GM18951 (cell line): Measurements from ENCODE around the gene DNM3.

ENCODE experiments used
- POLR2A ChIP-seq: IDR thresholded peaks from 4 replicates; pipeline ENCODE4 v1.6.1; 2011; ENCODE audit warnings: mild to moderate bottlenecking; ENCODE audit not compliant: insufficient read length, insufficient read depth; ENCODE audit errors: extremely low read depth
- in situ Hi-C: fragments of 300-500 bp; cut with MboI; formaldehyde crosslinking; loops from one replicate; pipeline ENCODE4 v1.12.0; 2022; ENCODE audit warnings: low sequenced_read_pairs, mixed read lengths, inconsistent platforms; ENCODE audit not compliant: unreplicated experiment

Gene DNM3

DNA sequence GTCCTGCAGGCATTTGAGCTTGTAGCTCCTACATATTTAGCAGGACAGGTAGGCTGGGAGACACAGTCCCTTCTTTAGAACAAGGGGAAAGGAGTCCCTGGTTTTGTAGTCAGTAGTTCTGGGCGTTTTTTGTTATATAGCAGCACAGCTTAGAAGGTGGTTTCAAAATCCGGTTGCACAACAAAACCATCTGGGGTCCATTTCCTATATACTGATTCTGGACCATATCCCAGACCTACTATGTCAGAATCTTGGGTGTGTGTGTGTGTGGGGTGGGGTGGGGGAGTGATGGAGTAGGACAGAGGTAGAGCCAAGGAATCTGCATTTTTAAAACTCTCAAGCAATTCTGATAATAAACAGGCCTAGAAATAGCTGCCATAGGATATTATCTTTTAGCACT lies 38.3 kb upstream of the DNM3 start:
- in situ Hi-C loops: loop anchor here (10.0 to 25.0 kb wide), 2 partner anchors 182 to 609 kb away; partner anchors contain the start of gene C1orf105
- no peak for TF ChIP-seq POLR2A

DNA sequence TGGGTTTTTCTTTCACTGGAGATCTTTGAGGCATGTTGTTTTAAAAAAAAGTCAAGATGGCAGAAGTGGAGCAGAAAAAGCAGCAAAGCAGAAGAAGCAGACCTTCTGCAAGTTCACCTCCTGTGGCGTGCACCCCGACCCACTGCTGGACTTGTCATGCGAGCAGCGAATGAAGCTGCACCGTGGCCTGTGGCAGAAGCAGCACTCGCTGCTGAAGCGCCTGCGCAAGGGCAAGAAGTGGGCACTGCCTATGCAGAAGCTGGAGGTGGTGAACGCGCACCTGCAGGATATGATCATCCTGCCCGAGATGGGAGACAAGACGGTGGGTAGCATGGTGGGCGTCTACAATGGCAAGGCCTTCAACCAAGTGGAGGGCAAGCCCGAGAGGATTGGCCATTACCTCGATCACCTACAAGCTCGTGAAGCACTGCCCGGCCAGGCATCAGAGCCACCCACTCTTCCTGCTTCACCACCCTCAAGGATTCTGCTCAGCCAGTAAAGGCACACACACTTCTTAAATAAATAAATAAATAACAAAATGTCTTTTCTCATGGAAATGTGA lies 37.8 kb upstream of the DNM3 start:
- TF ChIP-seq POLR2A: no peak
- in situ Hi-C loops: loop anchor here (10.0 to 25.0 kb wide), 2 partner anchors 181 to 609 kb away; partner anchors contain the start of gene C1orf105

DNA sequence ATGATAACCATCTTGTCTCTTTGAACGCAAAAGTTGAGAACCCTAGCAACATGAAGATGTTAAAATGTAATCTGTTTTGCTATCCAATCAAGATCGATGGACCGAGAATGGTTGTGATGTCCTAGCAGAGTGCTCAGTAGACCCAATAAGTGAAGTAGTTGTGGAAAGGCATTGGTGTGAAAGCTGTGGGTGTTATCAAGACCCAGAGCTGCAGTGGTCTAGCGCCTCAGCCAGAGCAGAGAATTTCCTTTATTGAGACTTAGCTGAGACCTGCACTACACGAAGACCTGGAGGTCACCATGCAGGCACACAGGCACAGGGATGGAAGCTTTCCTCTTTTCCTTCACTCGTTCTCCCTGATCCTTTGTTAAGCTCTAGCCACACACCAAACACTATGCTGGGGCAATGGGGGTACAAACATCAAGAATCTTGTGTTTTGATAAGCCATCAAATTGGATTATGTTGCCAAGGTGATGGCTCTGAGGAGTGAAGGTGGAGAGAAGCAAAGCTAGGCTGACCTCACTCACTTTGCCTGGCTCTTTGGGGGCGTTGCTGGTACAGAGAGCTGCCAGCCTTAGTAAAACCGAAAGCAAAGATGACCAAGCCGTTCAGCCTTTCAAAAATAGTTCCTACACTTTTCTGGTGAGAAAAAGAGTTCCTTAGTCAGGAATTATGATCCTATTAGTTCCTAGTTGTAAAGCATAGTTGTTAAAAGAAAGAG lies 35.7 kb upstream of the DNM3 start:
- no peak for TF ChIP-seq POLR2A
- in situ Hi-C loops: loop anchor here (10.0 to 25.0 kb wide), 2 partner anchors 179 to 607 kb away; partner anchors contain the start of gene C1orf105

GRCh38 chr1:171807556-171807955 lies 33.7 kb upstream of the DNM3 start:
- TF ChIP-seq POLR2A: no peak
- in situ Hi-C loops: loop anchor here (10.0 to 25.0 kb wide), 2 partner anchors 177 to 605 kb away; partner anchors contain the start of gene C1orf105

DNA sequence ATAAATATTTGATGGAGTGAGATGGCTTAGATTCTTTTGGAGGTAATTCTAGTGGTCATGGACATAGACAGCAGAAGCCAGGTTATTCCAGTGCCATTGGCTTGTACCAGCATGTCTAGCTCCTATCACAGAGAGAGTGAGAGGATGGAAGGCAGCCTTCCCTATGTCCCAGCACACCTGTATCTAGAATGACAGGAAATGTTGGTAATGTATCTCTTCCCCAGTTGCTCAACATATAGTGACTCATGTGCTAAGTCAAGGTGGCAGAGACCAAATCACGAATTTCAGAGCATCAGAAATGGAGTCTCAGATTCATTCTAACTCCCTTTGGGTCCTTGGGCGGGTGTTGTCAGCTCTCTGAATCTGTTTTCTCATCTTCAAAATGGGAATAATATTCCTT lies 31.5 kb upstream of the DNM3 start:
- in situ Hi-C loops: loop anchor here (10.0 to 25.0 kb wide), 2 partner anchors 175 to 602 kb away; partner anchors contain the start of gene C1orf105
- no peak for TF ChIP-seq POLR2A

DNA sequence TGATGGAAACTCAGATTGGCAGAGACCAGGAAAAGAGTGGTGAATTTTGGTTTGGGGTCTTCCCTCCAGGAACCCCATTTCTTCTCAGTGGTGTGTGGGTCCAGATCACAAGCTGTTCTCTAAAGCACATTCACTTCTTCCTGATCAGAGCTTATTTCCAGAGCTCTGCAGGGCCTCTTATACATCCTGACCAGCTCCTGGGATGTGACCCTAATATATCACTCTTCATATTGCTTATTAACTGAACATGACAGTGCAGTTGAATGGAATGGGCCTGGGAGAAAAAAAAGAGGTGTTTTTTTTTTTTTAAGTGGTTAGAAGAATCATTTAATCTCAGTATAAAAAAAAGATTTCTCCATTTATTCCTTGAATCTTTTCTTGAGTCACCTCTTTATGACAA lies 29.6 kb upstream of the DNM3 start:
- in situ Hi-C loops: loop anchor here (25.0 kb wide), 1 partner anchor 601 kb away; the partner anchor contains the start of gene C1orf105
- no peak for TF ChIP-seq POLR2A

DNA sequence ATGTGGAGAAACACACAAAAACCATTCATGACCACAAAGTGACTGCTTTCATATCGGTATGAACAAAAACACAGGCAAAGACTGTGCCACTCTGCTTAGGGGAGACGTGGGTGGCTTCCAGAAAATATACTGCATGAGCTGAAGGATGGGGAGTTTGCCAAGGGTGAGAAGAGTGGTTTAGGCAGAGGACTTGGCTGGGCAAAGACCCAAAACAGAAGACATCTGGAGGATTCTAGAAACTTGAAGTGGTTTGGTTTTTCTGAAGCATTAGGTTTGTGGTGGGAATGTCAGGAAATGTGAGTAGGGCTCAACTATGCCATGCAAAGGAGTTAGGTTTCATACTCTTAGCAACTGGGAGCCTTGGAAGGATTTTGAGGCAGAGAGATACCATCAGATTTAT lies 26.6 kb upstream of the DNM3 start:
- in situ Hi-C loops: loop anchor here (25.0 kb wide), 1 partner anchor 598 kb away; the partner anchor contains the start of gene C1orf105

DNA sequence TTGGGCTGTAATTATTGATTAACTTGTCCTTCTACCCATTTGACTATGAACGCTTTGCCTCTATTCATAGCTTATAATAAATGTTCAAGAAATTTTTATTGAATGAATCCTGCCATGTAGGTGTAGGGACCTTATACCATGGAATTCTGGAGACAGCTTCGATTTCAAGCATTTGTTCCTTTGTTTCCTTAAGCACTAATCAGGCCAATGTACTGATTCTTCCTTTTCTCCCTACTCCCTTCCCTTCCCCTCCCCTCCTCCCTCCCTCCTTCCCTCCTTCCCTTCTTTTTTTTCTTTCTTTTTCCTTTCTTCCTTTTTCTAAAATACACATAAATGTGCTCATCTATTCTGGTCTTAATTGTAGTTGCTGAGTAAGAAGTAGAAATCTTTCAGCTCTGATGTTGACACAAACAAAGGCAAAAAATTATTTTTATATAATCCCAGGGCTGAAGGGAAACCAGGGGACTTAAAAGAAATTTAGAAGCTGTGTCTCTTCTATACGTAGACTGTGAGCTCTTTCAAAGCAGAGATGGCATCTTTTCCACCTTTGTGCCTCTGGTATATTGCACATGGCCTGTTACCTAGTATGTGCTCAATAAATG lies 24.9 kb upstream of the DNM3 start:
- TF ChIP-seq POLR2A: no peak
- in situ Hi-C loops: loop anchor here (25.0 kb wide), 1 partner anchor 596 kb away; the partner anchor contains the start of gene C1orf105

More for the DNA sequence above, 26.6 kb upstream of the DNM3 start:
- TF ChIP-seq POLR2A: no peak

GRCh38 chr1:171817511-171818265 lies 23.6 kb upstream of the DNM3 start:
- TF ChIP-seq POLR2A: no peak
- in situ Hi-C loops: loop anchor here (25.0 kb wide), 1 partner anchor 595 kb away; the partner anchor contains the start of gene C1orf105

DNA sequence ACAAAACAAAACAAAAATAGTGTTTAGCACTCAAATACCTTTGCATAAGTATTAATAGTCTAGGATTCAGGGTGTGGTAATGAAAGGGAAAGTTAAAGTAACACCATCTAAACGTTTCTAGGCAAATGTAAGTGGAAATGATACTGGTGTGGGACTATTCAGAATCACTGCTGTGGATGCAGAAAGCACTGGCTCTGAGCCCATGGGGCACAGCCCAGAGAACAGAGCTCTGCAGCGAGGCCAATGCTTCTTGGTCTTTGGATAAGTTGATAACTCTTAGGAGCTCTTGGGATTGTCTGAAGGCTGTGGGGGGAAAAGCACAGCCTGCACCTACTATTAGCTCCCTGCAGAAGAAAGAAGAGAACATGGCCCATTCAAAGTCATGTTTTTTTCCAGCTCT lies 21.4 kb upstream of the DNM3 start:
- TF ChIP-seq POLR2A: no peak
- in situ Hi-C loops: loop anchor here (10.0 to 25.0 kb wide), 2 partner anchors 592 to 1625 kb away; partner anchors contain the start of gene C1orf105

GRCh38 chr1:171826973-171827372 lies 14.3 kb upstream of the DNM3 start:
- in situ Hi-C loops: loop anchor here (10.0 kb wide), 1 partner anchor 1618 kb away; no protein-coding TSS in a partner anchor
- no peak for TF ChIP-seq POLR2A

- in situ Hi-C loops: loop anchor here (10.0 kb wide), 1 partner anchor 1616 kb away; no protein-coding TSS in a partner anchor
- TF ChIP-seq POLR2A: no peak
Observed at GRCh38 chr1:171828794-171829193, 12.5 kb upstream of the DNM3 start.

DNA sequence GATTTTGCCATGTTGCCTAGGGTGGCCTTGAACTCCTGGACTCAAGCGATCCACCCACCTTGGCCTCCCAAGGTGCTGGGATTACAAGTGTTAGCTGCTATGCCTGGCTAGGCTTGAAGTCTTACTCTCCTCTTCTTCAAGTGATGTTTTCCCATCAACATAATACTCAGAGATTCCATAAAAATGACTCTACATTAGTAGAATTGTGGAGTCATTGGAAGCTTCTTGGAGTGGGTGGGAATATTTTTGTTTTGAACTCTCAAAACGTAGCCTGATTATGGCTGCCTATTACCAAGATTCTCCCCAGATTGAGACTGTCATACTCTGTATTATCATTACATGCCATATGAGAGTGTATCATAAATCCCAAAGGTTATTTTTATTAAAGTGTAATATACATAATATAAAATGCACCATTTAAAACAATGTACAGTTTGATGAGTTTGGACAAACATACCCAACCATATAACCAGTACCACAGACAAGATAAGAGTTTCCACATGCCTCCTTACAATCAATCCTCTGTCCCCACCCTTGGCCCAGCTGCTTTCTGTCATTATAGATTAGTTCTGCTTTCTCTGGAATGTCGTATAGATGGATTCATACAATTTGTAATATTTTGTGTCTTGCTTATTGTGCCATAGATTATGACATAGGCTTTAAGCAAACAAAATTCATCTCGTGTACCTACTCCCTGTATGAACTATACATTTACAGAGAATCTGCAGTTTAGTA lies 8.0 kb upstream of the DNM3 start:
- TF ChIP-seq POLR2A: no peak

More for the DNA sequence above, 8.0 kb upstream of the DNM3 start:
- in situ Hi-C loops: no loop called here
